Upper lobe of left lung (tissue), 4 donors: ENCODE results near the gene TUFM.

ENCODE experiments used
- CTCF ChIP-seq, 6 experiments: fragments of 450-650 bp in 4 of 6; fragments of 200-600 bp in 2 of 6; sonication (generic) in 2 of 6; IDR thresholded peaks; one replicate each; pipeline ENCODE4 v1.5.1; 2016 to 2019; ENCODE audit warnings: antibody characterized with exemption in 6 of 6
- POLR2A ChIP-seq, 4 donors: fragments of 450-650 bp; IDR thresholded peaks; one replicate each; pipeline ENCODE4 v1.5.1; 2016 to 2017; ENCODE audit warnings: antibody characterized with exemption in 4 of 4, mild to moderate bottlenecking in 2 of 4
- POLR2AphosphoS5 ChIP-seq, 2 donors: sonication (generic); formaldehyde crosslinking; IDR thresholded peaks; one replicate each; pipeline ENCODE4 v1.5.1; 2017; ENCODE audit warnings: antibody characterized with exemption in 2 of 2

GRCh38 chr16:28834349-28834748 lies 11.8 kb downstream of the TUFM start:
- TF ChIP-seq CTCF (IDR thresholded peaks at IDR 0.05) (no peak), POLR2A (IDR thresholded peaks at IDR 0.05) (no peak), POLR2AphosphoS5 (IDR thresholded peaks at IDR 0.05) (no peak)
